ENCODE measurements around the gene DHX38. TPM values are rescaled to one million over a fixed set of nuclear protein-coding genes. Genes with fewer than 3 reads are reported as not detected.
A peak's percentile ranks its signal among the peaks of the same experiment; 100 is the strongest.

DHX38 gene
- total and polyA plus RNA-seq, 2 donors (not counting 3 experiments of a cell fraction or from before 2014, with no cell fraction given), result 47.3 to 78.6 TPM

- Histone ChIP-seq H3K9ac (replicated peaks; ENCODE audit: extremely low read depth, insufficient read depth, low read length) (no peak overlapping the region), H3K4me1 (ENCODE audit: control insufficient read depth, extremely low read depth, insufficient read depth, low read length) (peaks cover 10% of the 10 kb centered on the region), H4K20me1 (replicated peaks; ENCODE audit: control insufficient read depth, extremely low read depth, insufficient read depth, low read length) (no peaks in the 10 kb centered on the region), H3K4me2 (ENCODE audit: insufficient read depth, low read length) (no peak overlapping the region), H3K9me3 (replicated peaks; ENCODE audit: control insufficient read depth, insufficient read depth, low read length) (no peaks in the 10 kb centered on the region), H2AFZ (ENCODE audit: low read depth, low read length) (no peak overlapping the region), H3K79me2 (ENCODE audit: control insufficient read depth, insufficient read depth, low read length) (peaks cover 22% of the 10 kb centered on the region), H3K36me3 (ENCODE audit: control insufficient read depth in 2 of 2, extremely low read depth in 1 of 2, insufficient read depth in 2 of 2, low read length in 2 of 2) (peaks cover 15 to 73% of the 10 kb centered on the region in 2 experiments), H3K9me1 (replicated peaks; ENCODE audit: control insufficient read depth, extremely low read depth, insufficient read depth, low read length) (no peaks in the 10 kb centered on the region), H3K27ac (ENCODE audit: insufficient read depth, low read depth, low read length) (no peak overlapping the region), H3K4me3 (replicated peaks in 1 of 3; ENCODE audit: insufficient read depth in 1 of 3, low read depth in 1 of 3, low read length in 3 of 3) (no peak overlapping the region), H3K27me3 (ENCODE audit: control insufficient read depth in 2 of 2, insufficient read depth in 2 of 2, low read length in 2 of 2) (no peaks in the 10 kb centered on the region)
- DNase-seq (ENCODE audit: low read depth, low spot score), result peak; percentile 63
- BruUV-seq (replicated peaks), result no TSS peak
- dilution Hi-C loops (cut with MboI; ENCODE audit: extremely low pct_ligation_motif_present, low sequenced_read_pairs), result no loop called here
- CTCF ChIA-PET, result interaction anchor here (1.9 to 2.9 kb wide), 2 partner anchors 33 kb away, joined by 8 to 16 read pairs; no protein-coding TSS in a partner anchor
- POLR2A ChIA-PET, result no interaction called here
- intact Hi-C loops (cut with micrococcal nuclease), result loop anchor here (1.0 to 10.0 kb wide), 4 partner anchors 33 to 375 kb away; partner anchors contain the start of gene PHLPP2
- no peak for TF ChIP-seq MYC (IDR thresholded peaks at IDR 0.05; ENCODE audit: low read depth, low read length)
- peak; percentile 60 to 65 for TF ChIP-seq CTCF (IDR thresholded peaks at IDR 0.05; ENCODE audit: extremely low read depth in 1 of 2, insufficient read depth in 1 of 2, low read depth in 1 of 2, low read length in 2 of 2)
- FAIRE-seq, result peak; percentile 81
Measured at GRCh38 chr16:72099377-72099818, 5.8 kb downstream of the DHX38 start.

DNA sequence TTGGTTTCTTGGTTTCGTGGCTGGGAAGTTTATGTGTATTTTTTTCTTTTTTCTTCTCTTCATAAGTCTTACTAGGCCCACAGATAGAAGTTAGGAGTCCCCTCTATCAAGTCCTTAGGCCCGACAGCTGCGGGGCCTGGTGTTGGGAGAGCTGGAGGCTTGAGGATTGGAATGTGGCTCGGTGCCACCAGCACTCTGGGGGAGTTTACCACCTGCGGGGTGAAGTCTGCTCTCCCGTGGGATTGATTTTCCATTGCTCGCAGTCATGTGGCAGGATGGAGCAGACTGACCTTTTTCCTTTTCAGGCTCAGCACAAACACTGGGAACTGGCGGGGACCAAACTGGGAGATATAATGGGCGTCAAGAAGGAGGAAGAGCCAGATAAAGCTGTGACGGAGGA, 7.5 kb downstream of the DHX38 start:
- BruUV-seq (replicated peaks), result no TSS peak
- no peak for TF ChIP-seq JUN (IDR thresholded peaks at IDR 0.05; ENCODE audit: borderline replicate concordance, insufficient read depth, insufficient read length, low read depth)
- no peak for TF ChIP-seq FOS (IDR thresholded peaks at IDR 0.05; ENCODE audit: borderline replicate concordance, insufficient read depth, low read length)
- TF ChIP-seq EZH2 (IDR thresholded peaks at IDR 0.05; ENCODE audit: borderline replicate concordance, low read depth, low read length, severe bottlenecking), result no peak
- TF ChIP-seq, protein P1, sequence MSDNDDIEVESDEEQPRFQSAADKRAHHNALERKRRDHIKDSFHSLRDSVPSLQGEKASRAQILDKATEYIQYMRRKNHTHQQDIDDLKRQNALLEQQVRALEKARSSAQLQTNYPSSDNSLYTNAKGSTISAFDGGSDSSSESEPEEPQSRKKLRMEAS (IDR thresholded peaks at IDR 0.05; ENCODE audit: insufficient read depth, insufficient read length), result no peak
- no peak for TF ChIP-seq CTCF (IDR thresholded peaks at IDR 0.05; ENCODE audit: extremely low read depth in 1 of 2, insufficient read depth in 1 of 2, low read depth in 1 of 2, low read length in 2 of 2)
- no peak for TF ChIP-seq POLR2A (IDR thresholded peaks at IDR 0.05; ENCODE audit: low read depth, low read length)
- no peak for TF ChIP-seq GATA2 (IDR thresholded peaks at IDR 0.05; ENCODE audit: insufficient read depth, insufficient read length, low read depth, low read length)
- TF ChIP-seq POLR2AphosphoS5 (IDR thresholded peaks at IDR 0.05; ENCODE audit: insufficient read depth, low read depth, low read length), result no peak
- TF ChIP-seq MYC (IDR thresholded peaks at IDR 0.05; ENCODE audit: low read depth, low read length), result no peak
- Histone ChIP-seq H2AFZ (ENCODE audit: low read depth, low read length) (no peak overlapping the region), H4K20me1 (replicated peaks; ENCODE audit: control insufficient read depth, extremely low read depth, insufficient read depth, low read length) (no peaks in the 10 kb centered on the region), H3K4me1 (ENCODE audit: control insufficient read depth, extremely low read depth, insufficient read depth, low read length) (no peaks in the 10 kb centered on the region), H3K79me2 (ENCODE audit: control insufficient read depth, insufficient read depth, low read length) (peaks cover 4% of the 10 kb centered on the region), H3K27ac (ENCODE audit: insufficient read depth, low read depth, low read length) (no peak overlapping the region), H3K9me1 (replicated peaks; ENCODE audit: control insufficient read depth, extremely low read depth, insufficient read depth, low read length) (no peaks in the 10 kb centered on the region), H3K9ac (replicated peaks; ENCODE audit: extremely low read depth, insufficient read depth, low read length) (no peak overlapping the region), H3K4me3 (replicated peaks in 1 of 3; ENCODE audit: insufficient read depth in 1 of 3, low read depth in 1 of 3, low read length in 3 of 3) (no peak overlapping the region), H3K36me3 (ENCODE audit: control insufficient read depth in 2 of 2, extremely low read depth in 1 of 2, insufficient read depth in 2 of 2, low read length in 2 of 2) (peaks cover 27 to 87% of the 10 kb centered on the region in 2 experiments), H3K4me2 (ENCODE audit: insufficient read depth, low read length) (no peak overlapping the region), H3K27me3 (ENCODE audit: control insufficient read depth in 2 of 2, insufficient read depth in 2 of 2, low read length in 2 of 2) (no peaks in the 10 kb centered on the region), H3K9me3 (replicated peaks; ENCODE audit: control insufficient read depth, insufficient read depth, low read length) (no peaks in the 10 kb centered on the region)
- FAIRE-seq (no peak), DNase-seq (ENCODE audit: low read depth, low spot score) (no peak)
- dilution Hi-C loops (cut with MboI; ENCODE audit: extremely low pct_ligation_motif_present, low sequenced_read_pairs) (no loop called here), intact Hi-C loops (cut with micrococcal nuclease) (no loop called here)
- POLR2A ChIA-PET, result no interaction called here
- CTCF ChIA-PET, result interaction anchor here (1.9 kb wide), 1 partner anchor 35 kb away, joined by 8 read pairs; no protein-coding TSS in a partner anchor
